ACC112 (cell line): Measurements from ENCODE around the gene TRAP1.

Experiments
- H2AFZ ChIP-seq: fragments of 200-600 bp; sonication (generic); one replicate; pipeline ENCODE4 v1.6.0; 2017; ENCODE audit warnings: antibody characterized with exemption, low read length; ENCODE audit not compliant: unreplicated experiment
- H3K27ac ChIP-seq: fragments of 200-600 bp; sonication (generic); 2 replicates; pipeline ENCODE4 v1.5.1; 2014; ENCODE audit warnings: low read depth, mild to moderate bottlenecking, antibody characterized with exemption, low read length, moderate library complexity
- H3K27me3 ChIP-seq: fragments of 200-600 bp; sonication (generic); 2 replicates; pipeline ENCODE4 v1.6.1; 2014; ENCODE audit warnings: mild to moderate bottlenecking, antibody characterized with exemption, low read length, moderate library complexity, mixed read lengths; ENCODE audit not compliant: insufficient read depth
- H3K36me3 ChIP-seq: fragments of 200-600 bp; sonication (generic); 2 replicates; pipeline ENCODE4 v1.6.1; 2016; ENCODE audit warnings: mild to moderate bottlenecking, antibody characterized with exemption, low read length, moderate library complexity, mixed read lengths; ENCODE audit not compliant: insufficient read depth
- H3K4me1 ChIP-seq: fragments of 200-600 bp; sonication (generic); one replicate; pipeline ENCODE4 v1.6.1; 2016; ENCODE audit warnings: low read length, mixed read lengths; ENCODE audit not compliant: insufficient read depth, unreplicated experiment, control insufficient read depth
- H3K4me3 ChIP-seq: fragments of 200-600 bp; sonication (generic); 2 replicates; pipeline ENCODE4 v1.5.1; 2014; ENCODE audit warnings: mild to moderate bottlenecking, low read depth, low read length
- H3K79me2 ChIP-seq: fragments of 200-600 bp; sonication (generic); one replicate; pipeline ENCODE4 v1.6.0; 2016; ENCODE audit warnings: low read length; ENCODE audit not compliant: control insufficient read depth, unreplicated experiment, insufficient read depth

The TRAP1 gene

GRCh38 chr16:3650631-3651265 lies 66.6 kb downstream of the TRAP1 start:
- no peak overlapping the region for H3K27ac ChIP-seq
- no peak overlapping the region for H3K4me3 ChIP-seq
- no peaks in the 10 kb centered on the region for H3K4me1 ChIP-seq
- H3K36me3 ChIP-seq: no peaks in the 10 kb centered on the region
- no peaks in the 10 kb centered on the region for H3K27me3 ChIP-seq
- no peaks in the 10 kb centered on the region for H3K79me2 ChIP-seq
- H2AFZ ChIP-seq: no peak overlapping the region

GRCh38 chr16:3646348-3646920 lies 70.9 kb downstream of the TRAP1 start:
- H3K36me3 ChIP-seq: no peaks in the 10 kb centered on the region
- H3K27ac ChIP-seq: no peak overlapping the region
- H3K4me3 ChIP-seq: no peak overlapping the region
- no peak overlapping the region for H2AFZ ChIP-seq
- H3K27me3 ChIP-seq: no peaks in the 10 kb centered on the region
- no peaks in the 10 kb centered on the region for H3K79me2 ChIP-seq
- no peaks in the 10 kb centered on the region for H3K4me1 ChIP-seq

GRCh38 chr16:3645504-3646347 lies 71.6 kb downstream of the TRAP1 start:
- no peaks in the 10 kb centered on the region for H3K4me1 ChIP-seq
- H2AFZ ChIP-seq: no peak overlapping the region
- H3K27ac ChIP-seq: no peak overlapping the region

GRCh38 chr16:3645108-3645503 lies 72.2 kb downstream of the TRAP1 start:
- no peak overlapping the region for H3K27ac ChIP-seq
- no peaks in the 10 kb centered on the region for H3K4me1 ChIP-seq
- no peaks in the 10 kb centered on the region for H3K27me3 ChIP-seq
- no peak overlapping the region for H3K4me3 ChIP-seq
- H3K79me2 ChIP-seq: peaks cover 2% of the 10 kb centered on the region
- no peak overlapping the region for H2AFZ ChIP-seq
- H3K36me3 ChIP-seq: no peaks in the 10 kb centered on the region

More at GRCh38 chr16:3645504-3646347, 71.6 kb downstream of the TRAP1 start:
- Histone ChIP-seq H3K4me3 (no peak overlapping the region), H3K27me3 (no peaks in the 10 kb centered on the region), H3K79me2 (no peaks in the 10 kb centered on the region), H3K36me3 (no peaks in the 10 kb centered on the region)

- H3K27me3 ChIP-seq: no peaks in the 10 kb centered on the region
- H3K79me2 ChIP-seq: peaks cover 2% of the 10 kb centered on the region
- no peak overlapping the region for H2AFZ ChIP-seq
- no peak overlapping the region for H3K27ac ChIP-seq
- no peaks in the 10 kb centered on the region for H3K36me3 ChIP-seq
- no peaks in the 10 kb centered on the region for H3K4me1 ChIP-seq
- no peak overlapping the region for H3K4me3 ChIP-seq
These were observed 74.1 kb downstream of the TRAP1 start for GRCh38 chr16:3643095-3643730.

- Histone ChIP-seq H3K27me3 (no peaks in the 10 kb centered on the region), H3K36me3 (no peaks in the 10 kb centered on the region), H3K4me3 (no peak overlapping the region), H3K4me1 (no peaks in the 10 kb centered on the region), H3K27ac (no peak overlapping the region), H3K79me2 (peaks cover 2% of the 10 kb centered on the region), H2AFZ (no peak overlapping the region)
These were observed 74.8 kb downstream of the TRAP1 start for GRCh38 chr16:3642397-3643094.

- no peak overlapping the region for H2AFZ ChIP-seq
- H3K27me3 ChIP-seq: no peaks in the 10 kb centered on the region
- no peak overlapping the region for H3K27ac ChIP-seq
- no peak overlapping the region for H3K4me3 ChIP-seq
- no peaks in the 10 kb centered on the region for H3K36me3 ChIP-seq
- H3K79me2 ChIP-seq: peaks cover 8% of the 10 kb centered on the region
- H3K4me1 ChIP-seq: peaks cover 3% of the 10 kb centered on the region
These were observed 75.4 kb downstream of the TRAP1 start for GRCh38 chr16:3641801-3642396.

- Histone ChIP-seq H3K4me3 (no peak overlapping the region), H3K4me1 (peaks cover 3% of the 10 kb centered on the region), H3K27ac (no peak overlapping the region), H3K27me3 (no peaks in the 10 kb centered on the region), H2AFZ (no peak overlapping the region), H3K36me3 (no peaks in the 10 kb centered on the region), H3K79me2 (peaks cover 8% of the 10 kb centered on the region)
These were observed 76.5 kb downstream of the TRAP1 start for GRCh38 chr16:3640632-3641501.

- H3K27ac ChIP-seq: no peak overlapping the region
These were observed 77.1 kb downstream of the TRAP1 start for GRCh38 chr16:3640207-3640606.

More at GRCh38 chr16:3640207-3640606, 77.1 kb downstream of the TRAP1 start:
- H3K36me3 ChIP-seq: no peaks in the 10 kb centered on the region
- peaks cover 8% of the 10 kb centered on the region for H3K79me2 ChIP-seq
- H2AFZ ChIP-seq: no peak overlapping the region
- H3K4me1 ChIP-seq: peaks cover 3% of the 10 kb centered on the region
- H3K4me3 ChIP-seq: no peak overlapping the region
- no peaks in the 10 kb centered on the region for H3K27me3 ChIP-seq
